GM21576 (cell line): ENCODE measurements around the gene ATP10D.
"Not testable (repeated sequence)": the region's sequence is repeated elsewhere in the genome, so short reads cannot be mapped to it uniquely, and the experiment has no call there.

Source experiments
- ATAC-seq: cut with Tn5 transposase; IDR thresholded peaks from one replicate; pipeline ENCODE4 v1.9.1; 2021; ENCODE audit warnings: mild to moderate bottlenecking, moderate library complexity; ENCODE audit not compliant: unreplicated experiment

The ATP10D gene

GRCh38 chr4:47534772-47535171, 49.7 kb downstream of the ATP10D start:
- no peak for ATAC-seq

- ATAC-seq: no peak
Measured at GRCh38 chr4:47535567-47536147, 50.6 kb downstream of the ATP10D start.

GRCh38 chr4:47536966-47537365, 51.9 kb downstream of the ATP10D start:
- no peak for ATAC-seq

DNA sequence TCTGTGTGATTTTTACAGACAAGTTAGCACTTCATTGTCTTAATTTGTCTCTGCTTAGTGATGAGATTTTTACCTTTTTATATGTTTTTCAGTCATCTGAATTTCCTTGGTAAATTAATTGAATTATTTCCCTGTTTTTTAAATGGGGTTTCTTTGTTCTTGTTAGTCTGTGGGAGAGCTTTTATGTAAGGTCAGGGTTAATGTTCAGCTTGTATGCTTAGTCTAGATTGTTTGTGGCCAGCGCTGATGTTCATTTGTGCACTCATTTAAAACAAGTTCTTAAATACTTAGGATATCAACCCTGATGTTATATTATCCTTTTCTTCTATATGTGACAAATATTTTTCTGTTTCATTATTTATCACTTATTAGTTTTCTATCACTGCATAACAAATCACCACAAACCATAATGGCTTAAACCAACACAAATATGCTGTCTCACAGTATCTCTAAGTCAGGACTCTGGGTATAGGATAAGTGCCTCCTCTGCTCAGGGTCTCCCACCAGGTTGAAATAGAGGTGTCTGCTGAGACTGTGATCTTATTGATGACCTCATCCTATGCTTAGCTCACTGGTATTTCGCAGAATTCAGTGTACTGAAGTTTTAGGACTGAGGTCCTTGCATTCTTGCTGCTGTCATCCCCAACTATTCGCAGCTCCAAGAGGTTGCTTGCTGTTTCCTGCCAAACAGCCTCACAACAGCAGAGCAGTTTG, 53.2 kb downstream of the ATP10D start:
- ATAC-seq: no peak

GRCh38 chr4:47538825-47539154, 53.7 kb downstream of the ATP10D start:
- ATAC-seq: no peak

DNA sequence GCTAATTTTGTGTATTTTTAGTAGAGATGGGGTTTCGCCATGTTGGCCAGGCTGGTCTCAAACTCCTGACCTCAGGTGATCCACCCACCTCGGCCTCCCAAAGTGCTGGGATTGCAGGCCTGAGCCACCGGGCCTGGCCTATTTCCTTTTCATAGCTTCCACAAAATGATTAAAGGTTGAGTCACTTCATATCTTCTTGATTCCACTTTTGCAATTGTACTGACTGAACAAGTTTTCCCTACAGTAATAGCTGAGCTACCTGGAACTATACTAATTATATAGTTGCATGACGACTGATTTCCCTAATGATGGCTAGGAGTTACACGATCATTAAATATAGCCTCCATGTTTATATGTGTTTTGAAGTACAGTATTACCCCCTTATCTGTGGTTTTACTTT, 57.6 kb downstream of the ATP10D start:
- ATAC-seq: not testable (repeated sequence)

DNA sequence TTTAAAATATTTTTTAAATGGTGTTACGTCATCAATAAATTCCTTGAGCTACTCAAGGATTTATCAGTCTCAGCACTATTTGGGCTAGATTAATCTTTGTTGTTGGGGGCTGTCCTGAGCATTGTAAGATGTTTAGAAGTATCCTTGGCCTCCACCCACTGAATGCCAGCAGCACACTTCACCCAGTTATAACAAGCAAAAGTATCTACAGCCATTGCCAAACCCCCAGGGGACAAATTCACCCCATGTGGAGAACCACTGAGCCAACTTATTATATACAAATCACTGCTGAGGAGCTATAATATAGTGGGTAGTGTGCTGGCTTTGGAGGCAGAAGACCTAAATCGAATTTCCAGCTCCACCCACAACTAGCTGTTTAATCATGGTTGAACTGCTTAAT, 58.3 kb downstream of the ATP10D start:
- no peak for ATAC-seq

DNA sequence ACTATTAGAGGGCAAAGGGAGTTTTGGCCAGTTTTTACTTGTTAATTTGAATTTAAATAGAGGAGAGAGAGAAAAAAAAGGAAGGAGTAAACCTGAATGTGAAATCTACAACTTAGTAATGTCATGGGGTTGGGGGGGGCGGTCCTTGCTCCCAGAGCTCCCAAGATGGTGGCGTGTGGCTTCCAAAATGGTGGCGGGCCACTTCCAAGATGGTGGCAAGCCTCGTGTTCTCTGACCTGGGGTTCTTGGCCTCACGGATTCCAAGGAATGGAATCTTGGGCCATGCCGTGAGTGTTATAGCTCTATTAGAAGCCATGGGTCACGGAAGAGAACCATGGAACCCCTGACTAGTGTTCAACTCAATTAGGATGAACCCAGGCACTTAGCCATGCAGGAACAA, 65.3 kb downstream of the ATP10D start:
- ATAC-seq: not testable (repeated sequence)

- no peak for ATAC-seq
Measured at GRCh38 chr4:47550899-47551548, 65.9 kb downstream of the ATP10D start.

DNA sequence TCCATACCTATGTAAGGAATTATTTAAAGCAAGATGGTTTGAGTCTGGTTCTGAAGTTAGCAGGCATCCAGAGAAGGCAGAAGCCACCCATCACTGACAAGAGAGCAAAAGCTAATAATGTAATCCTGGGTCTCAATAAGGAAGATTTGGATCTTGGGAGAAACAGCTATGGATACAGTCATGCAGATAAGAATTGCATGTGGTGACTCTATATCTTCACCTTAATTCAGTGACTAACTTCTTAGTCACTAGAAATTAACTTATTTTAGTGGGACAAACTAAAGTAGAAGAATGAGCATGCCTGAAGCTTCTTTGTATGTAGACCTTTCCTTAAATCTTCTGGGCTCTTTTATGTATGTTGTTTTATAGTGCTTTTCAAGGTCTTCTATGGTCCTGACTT, 66.6 kb downstream of the ATP10D start:
- no peak for ATAC-seq

DNA sequence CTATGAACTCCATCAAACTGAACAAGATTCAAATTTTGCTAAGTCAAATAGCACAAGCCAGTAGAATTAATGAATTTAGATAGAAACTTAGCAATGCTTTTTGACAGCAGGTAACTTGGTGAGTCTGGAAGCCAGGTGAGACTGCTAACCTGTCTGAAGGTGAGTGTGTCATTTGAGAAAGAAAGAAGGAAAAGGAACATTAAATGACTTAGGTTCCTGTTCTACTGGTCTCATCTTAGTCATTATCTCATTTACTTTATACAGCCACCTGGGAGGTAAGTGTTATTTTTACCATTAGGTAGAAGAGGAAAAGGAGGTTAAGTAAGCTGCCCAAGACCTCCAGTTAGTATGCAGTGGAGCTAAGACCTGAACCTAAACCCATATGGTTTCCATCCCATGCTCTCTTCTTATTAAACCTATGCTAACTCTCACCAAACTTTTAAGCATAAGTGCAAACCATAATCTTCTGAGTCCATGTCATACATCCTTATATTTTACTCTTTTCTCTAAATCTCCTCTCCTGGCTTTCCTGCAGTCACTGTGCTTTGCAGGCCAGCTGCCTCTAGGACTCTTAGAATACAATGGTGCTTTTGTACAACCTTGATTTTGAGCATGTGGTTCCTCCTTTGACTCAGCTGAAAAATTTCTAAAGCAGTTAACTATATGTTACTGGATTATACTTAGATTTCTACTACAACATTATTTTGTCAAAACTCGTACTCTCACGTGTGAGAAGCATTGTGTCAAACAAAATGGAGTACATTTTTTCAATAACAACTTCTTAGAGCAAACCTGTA, 68.5 kb downstream of the ATP10D start:
- ATAC-seq: no peak

DNA sequence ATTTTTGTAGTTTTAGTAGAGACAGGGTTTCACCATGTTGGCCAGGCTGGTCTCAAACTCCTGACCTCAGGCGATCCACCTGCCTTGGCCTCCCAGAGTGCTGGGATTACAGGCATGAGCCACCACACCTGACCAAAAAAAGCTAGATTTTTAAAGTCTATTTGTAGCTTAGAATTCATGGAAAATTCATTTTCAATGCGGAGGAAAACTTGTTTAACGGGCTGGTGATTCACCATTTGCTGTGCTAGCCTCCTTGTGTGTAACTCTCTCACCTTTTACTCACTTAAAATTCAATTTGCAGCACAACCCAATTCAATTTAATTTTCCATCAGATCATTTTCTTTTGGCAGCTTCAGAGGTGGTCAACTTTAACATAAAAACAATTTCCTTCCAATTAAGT, 70.8 kb downstream of the ATP10D start:
- not testable (repeated sequence) for ATAC-seq

DNA sequence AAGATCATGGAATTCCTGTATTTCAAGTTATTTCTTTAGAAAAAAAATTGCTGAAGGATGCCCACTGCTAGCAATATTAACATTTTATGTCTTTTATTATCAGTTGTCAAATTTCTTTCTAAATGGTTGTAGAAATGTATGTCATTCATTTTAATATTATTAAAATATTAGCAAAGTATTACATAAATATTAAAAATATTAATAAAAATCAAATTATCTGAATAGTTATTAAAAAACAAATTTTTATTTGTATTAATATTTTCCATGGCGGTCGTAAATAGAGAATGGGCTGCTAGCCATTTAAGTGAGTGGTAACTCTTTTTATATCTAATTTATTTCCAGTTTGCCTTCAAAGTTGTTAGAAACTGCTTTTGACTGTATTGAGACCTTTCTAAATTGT, 72.2 kb downstream of the ATP10D start:
- ATAC-seq: no peak

DNA sequence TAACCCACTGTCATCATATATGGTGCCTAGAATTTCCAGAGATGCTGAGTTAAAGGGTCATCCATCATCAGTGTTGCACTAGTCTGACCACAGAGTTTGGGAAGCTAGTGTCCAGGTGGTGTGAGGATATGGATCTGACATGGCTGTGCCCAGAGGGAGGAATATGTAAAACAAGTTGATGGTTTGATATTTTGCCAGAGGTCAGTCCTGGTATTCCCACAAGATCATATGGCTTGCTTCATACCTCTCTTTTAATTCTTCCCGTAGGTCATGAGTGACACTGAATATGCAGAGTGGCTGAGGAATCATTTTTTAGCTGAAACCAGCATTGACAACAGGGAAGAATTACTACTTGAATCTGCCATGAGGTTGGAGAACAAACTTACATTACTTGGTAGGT, 75.6 kb downstream of the ATP10D start:
- ATAC-seq: no peak

DNA sequence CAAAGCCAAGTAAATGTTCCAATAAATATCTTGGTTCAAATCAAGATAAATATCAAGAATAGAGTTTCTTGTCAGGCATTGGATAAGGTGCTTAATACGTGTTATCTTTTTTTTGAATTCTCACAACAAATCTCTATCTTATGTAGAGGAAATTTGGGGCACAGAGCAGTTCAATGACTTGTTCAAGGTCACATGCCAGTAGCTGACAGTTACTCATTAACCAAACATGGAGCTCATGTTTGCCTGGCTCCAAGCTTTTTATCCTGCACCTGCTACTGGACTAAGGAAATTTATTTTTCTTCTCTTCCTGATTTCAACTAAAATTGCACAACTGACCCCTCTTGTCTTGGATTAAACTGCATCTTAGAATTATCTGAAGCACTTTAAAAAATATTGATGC, 76.3 kb downstream of the ATP10D start:
- no peak for ATAC-seq

GRCh38 chr4:47562297-47562696, 77.2 kb downstream of the ATP10D start:
- no peak for ATAC-seq

DNA sequence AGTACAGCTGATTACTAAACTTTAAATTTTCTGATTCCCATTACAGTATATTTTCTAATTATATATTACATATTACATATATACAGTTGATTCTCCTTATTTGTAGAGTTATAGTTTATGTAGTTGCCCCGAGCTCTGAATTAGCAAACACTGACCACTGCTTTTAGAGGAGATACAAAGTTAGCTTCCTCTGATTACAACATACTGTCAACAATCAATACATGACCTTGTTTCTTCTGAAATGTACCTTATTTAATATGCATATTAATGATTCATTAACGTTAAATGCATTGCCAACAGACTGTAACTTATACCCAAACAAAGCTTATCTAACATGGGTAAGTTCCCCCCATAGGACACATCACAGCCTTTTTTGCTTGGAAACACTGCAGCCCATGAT, 81.5 kb downstream of the ATP10D start:
- no peak for ATAC-seq

DNA sequence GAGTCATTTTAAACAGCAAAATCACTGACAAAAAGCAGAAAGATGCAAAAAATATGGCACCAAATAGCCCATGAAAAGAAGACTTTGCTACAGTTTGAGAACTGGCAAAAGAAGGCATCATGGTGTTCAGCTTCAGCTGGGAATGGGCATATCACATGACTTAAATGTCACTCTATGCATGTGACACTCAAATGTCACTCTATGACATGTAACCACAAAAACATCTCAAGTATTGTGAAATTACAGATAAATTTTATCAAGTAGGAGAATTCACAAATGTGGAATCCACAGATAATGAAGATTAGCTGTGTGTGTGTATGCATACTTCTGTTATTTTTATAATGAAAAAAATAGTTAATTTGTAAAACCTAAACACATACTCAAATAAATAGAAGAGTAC, 81.9 kb downstream of the ATP10D start:
- ATAC-seq: no peak

- no peak for ATAC-seq
Measured at GRCh38 chr4:47567511-47567910, 82.4 kb downstream of the ATP10D start.

DNA sequence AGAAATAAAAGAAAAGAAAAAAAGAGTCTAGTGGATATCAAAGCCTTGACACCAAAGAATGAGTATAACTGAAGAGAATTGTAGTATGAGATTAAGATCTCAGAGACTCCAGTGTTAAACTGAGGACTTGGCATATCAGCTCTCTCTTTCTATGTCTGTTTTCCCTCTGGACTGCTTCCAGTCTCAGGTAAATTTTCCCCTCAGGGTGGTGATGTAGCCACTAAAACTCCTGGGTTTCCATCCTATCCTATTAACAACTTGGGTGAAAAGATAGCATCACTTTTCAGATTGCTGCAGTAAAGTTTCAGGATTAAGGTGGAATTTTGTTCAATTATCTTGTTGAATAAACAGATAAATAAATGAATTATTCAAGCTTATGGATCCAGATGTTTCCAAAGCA, 85.7 kb downstream of the ATP10D start:
- ATAC-seq: no peak

DNA sequence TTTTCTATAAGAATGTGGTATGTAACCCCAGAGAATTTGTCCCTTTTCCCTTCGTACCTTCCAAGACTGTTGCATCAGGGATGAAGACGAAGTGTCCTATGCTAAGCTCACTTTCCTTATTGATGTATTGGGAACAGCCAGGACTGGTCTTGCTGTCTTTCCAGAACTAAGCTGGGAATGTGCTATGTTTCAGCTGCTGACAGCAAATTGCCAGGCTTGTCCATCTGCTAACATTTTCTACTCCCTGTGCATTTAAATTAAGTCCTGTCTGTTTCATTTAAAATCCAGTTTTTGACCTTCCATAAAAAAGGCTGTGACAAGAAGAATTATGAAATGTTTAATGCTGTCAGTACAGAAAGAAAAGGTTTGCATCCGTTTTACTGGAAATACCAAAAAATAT, 87.9 kb downstream of the ATP10D start:
- ATAC-seq: no peak
